Small intestine (tissue), 7 donors: ENCODE data around the gene ZNF438. TPM values are rescaled to one million over a fixed set of nuclear protein-coding genes. Genes with fewer than 3 reads are reported as not detected.

Source experiments
- DNase-seq, 2 donors: peaks; one replicate each; pipeline versions ENCODE4 v3.0.0 to v3.0.0-alpha.2; 2013
- FAIRE-seq: peaks from 2 replicates; lab custom pipeline; 2012; peaks lifted over from hg19 to GRCh38; lab: Jason Lieb, UNC
- H3K27ac ChIP-seq, 3 donors: one replicate each; pipeline ENCODE4 v1.5.1; 2013; ENCODE audit warnings: low read length in 2 of 3, mild to moderate bottlenecking in 2 of 3, control low read depth in 1 of 3, inconsistent platforms in 1 of 3, low read depth in 1 of 3, moderate library complexity in 1 of 3
- H3K27me3 ChIP-seq, 3 donors: one replicate each; pipeline ENCODE4 v1.6.1; 2013; ENCODE audit warnings: low read length in 3 of 3, inconsistent platforms in 1 of 3; ENCODE audit not compliant: control insufficient read depth in 3 of 3, insufficient read depth in 3 of 3
- H3K36me3 ChIP-seq, 3 donors: one replicate each; pipeline ENCODE4 v1.6.1; 2013; ENCODE audit warnings: low read length in 3 of 3, inconsistent platforms in 1 of 3, low read depth in 1 of 3, mild to moderate bottlenecking in 1 of 3, moderate library complexity in 1 of 3; ENCODE audit not compliant: control insufficient read depth in 3 of 3, insufficient read depth in 2 of 3
- H3K4me1 ChIP-seq, 3 donors: one replicate each; pipeline ENCODE4 v1.6.1; 2013; ENCODE audit warnings: low read length in 2 of 3, inconsistent platforms in 1 of 3, low read depth in 1 of 3, mild to moderate bottlenecking in 1 of 3, moderate library complexity in 1 of 3; ENCODE audit not compliant: control insufficient read depth in 3 of 3, insufficient read depth in 2 of 3
- H3K4me3 ChIP-seq, 3 donors: one replicate each; pipeline ENCODE4 v1.5.1; 2013; ENCODE audit warnings: low read length in 3 of 3, control low read depth in 1 of 3, inconsistent platforms in 1 of 3, low read depth in 1 of 3, mild to moderate bottlenecking in 1 of 3, moderate library complexity in 1 of 3
- H3K9me3 ChIP-seq, 2 donors: one replicate each; pipeline ENCODE4 v1.6.1; 2013; ENCODE audit warnings: low read depth in 1 of 2, low read length in 1 of 2; ENCODE audit not compliant: control insufficient read depth in 2 of 2, insufficient read depth in 1 of 2
- WGBS, 3 donors: extraction: QIAGEN DNeasy Blood & Tissue Kit; methylation state at CpG; one replicate each; pipeline ENCODE4 v1.1.7; 2013; 5-methylcytosine and 5-hydroxymethylcytosine counted together
- polyA plus RNA-seq, 4 donors: library from polyadenylated mRNA; stranded (reverse) in 3 of 4; unstranded in 1 of 4; fragments of 200-250 nt in 3 of 4; fragments of 120-200 nt in 1 of 4; gene quantifications; one replicate each; pipeline versions ENCODE4 v1.2.1 to v1.2.3, GENCODE V29; 2013
- donor health status: healthy with polysubstance abuse.
- donor health status: control.
- donor health status: control.
- donor health status: Bipolar disorder and iron deficiency.
- donor health status: healthy.

ZNF438 gene
- polyA plus RNA-seq, 4 donors, result 4.1 to 6.4 (median 5.5) TPM

DNA sequence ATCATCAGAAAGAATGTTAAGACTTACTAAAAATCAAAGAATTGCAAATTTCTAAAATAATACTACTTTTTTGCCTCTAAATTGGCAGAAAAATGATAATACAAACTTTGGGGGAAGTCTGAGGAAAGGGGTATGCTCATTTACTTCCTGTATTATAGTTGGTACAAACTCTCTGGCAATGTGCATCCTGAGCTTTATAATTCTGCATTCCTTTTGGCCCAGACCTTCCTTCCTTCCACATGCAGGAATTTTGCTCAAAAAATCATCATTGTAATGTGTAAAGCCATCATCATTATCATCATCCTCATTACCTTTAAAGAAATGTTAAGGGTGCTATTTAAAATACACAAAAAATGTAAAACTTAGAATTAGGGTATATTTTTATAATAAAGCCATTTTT is 148.5 kb downstream of the ZNF438 start:
- Histone ChIP-seq H3K27me3 (no peaks in the 10 kb centered on the region), H3K36me3 (no peaks in the 10 kb centered on the region), H3K27ac (no peak overlapping the region), H3K4me1 (no peaks in the 10 kb centered on the region), H3K4me3 (no peak overlapping the region), H3K9me3 (peaks cover 0 to 2% of the 10 kb centered on the region in 2 donors)
- DNase-seq (no peak), FAIRE-seq (no peak)

DNA sequence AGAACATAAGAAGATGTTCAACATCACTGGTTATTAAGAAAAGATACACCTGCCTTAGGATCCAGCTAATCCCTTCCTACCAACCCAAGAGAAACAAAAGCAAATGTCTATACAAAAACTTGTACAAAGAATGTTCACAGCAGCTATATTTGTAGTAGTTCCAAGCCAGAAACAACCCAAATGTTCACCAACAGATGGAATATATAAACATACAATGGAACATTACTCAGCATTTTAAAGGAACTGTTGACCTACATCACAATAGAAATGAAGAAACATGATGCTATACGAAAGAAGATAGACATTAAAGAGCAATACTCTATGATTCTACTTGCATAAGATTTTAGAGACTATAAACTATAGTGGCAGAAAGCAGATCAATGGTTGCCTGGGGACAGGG is 149.4 kb downstream of the ZNF438 start:
- Histone ChIP-seq H3K36me3 (no peaks in the 10 kb centered on the region), H3K9me3 (peaks cover 0 to 2% of the 10 kb centered on the region in 2 donors), H3K27me3 (no peaks in the 10 kb centered on the region), H3K27ac (no peak overlapping the region), H3K4me1 (no peaks in the 10 kb centered on the region), H3K4me3 (no peak overlapping the region)
- DNase-seq (no peak), FAIRE-seq (no peak)
- whole genome bisulfite sequencing, 3 donors, result 0 to 55% (median 27%) methylated on average over 1 of the region's 1 CpG

DNA sequence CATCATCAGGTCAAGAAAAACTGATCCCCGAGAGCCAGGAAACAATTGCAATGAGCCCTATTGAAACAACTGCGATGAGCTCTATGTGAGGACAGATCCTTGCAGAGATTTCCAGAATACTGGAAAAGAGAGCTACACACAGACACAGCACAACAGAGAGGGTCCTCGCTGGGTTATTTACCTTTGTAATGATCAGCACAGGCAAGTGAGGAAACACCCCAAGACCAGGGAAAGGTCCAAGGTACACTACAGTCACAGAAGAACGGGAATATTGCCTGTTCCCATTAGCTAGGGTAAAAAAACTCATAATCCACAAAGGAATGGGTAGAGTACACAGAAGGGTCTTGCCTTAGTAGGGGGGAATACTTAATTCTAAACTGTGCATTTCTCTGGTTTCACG is 152.7 kb downstream of the ZNF438 start:
- no peak for FAIRE-seq
- no peak for DNase-seq
- WGBS, 3 donors, result 80 to 91% (median 89%) methylated on average over 5 of the region's 5 CpGs
- no peaks in the 10 kb centered on the region for H3K4me1 ChIP-seq
- no peaks in the 10 kb centered on the region for H3K27me3 ChIP-seq
- peaks cover 0 to 2% (median 2%) of the 10 kb centered on the region in 3 donors for H3K36me3 ChIP-seq
- H3K9me3 ChIP-seq, result peaks cover 0 to 2% of the 10 kb centered on the region in 2 donors
- H3K27ac ChIP-seq, result no peak overlapping the region
- no peak overlapping the region for H3K4me3 ChIP-seq

DNA sequence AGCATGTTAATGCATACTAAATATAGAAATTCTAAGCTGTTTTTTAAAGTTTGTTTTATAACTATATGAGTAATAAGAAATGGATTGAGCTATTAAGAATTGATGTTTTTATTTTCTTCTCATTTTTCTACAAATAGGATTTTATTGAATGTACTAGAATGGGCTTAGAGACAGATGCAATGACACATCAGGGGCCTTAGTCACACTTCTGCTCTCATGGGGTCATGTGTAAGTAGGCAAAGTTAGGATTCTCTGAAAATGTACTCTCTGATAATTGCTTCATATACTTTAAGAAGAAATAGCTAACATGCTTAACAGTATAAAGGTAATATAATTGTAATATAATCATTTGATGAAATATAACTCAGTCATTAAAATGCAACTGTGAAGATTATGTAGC is 154.6 kb downstream of the ZNF438 start:
- peaks cover 0 to 2% of the 10 kb centered on the region in 2 donors for H3K9me3 ChIP-seq
- no peaks in the 10 kb centered on the region for H3K4me1 ChIP-seq
- no peak overlapping the region for H3K4me3 ChIP-seq
- no peak overlapping the region for H3K27ac ChIP-seq
- no peaks in the 10 kb centered on the region for H3K27me3 ChIP-seq
- no peak for FAIRE-seq
- peaks cover 0 to 2% (median 2%) of the 10 kb centered on the region in 3 donors for H3K36me3 ChIP-seq
- DNase-seq, result no peak

DNA sequence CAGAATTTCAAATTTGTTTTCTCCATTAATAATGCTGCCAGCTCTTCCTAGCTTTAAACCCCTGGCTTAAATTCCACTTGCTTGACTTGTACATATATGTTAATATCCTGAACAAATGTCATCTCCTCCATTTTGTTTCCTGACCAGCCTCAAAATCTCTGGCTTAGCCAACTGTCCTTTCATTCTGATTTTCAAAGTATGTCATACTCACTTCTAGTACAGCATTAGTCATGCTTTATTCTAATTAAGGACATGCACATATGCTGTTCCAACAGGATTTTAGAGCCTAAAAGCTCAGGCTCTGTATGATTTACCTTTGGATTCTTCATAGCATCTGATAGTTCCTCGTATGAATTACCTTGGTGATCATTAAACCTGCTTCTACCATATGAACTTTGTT is 158.3 kb downstream of the ZNF438 start:
- H3K4me1 ChIP-seq, result no peaks in the 10 kb centered on the region
- H3K27ac ChIP-seq, result no peak overlapping the region
- H3K4me3 ChIP-seq, result no peak overlapping the region
- FAIRE-seq (no peak), DNase-seq (no peak)
- H3K27me3 ChIP-seq, result no peaks in the 10 kb centered on the region
- WGBS, 3 donors, result 43 to 81% (median 67%) methylated on average over 1 of the region's 1 CpG
- peaks cover 0 to 2% (median 2%) of the 10 kb centered on the region in 3 donors for H3K36me3 ChIP-seq
- H3K9me3 ChIP-seq, result no peaks in the 10 kb centered on the region

DNA sequence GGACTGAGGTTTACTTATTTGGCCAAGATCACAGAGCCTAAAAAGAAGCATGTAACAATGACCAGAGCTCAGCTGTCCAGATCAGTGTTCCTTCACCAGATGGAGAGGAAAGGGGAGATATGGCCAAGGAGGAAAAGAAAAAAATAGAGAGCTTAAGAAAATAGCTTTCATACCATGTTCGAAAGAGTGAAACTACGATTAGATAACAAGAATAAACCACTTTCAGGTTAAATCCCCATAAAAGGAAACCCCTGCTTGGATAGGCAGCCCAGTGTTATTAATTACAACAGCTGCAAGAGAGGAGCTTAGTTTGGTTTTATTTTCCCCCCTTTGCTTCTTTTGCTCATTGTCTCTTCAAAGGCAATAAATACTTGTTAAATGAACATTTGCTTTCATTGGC is 160.8 kb downstream of the ZNF438 start:
- no peak overlapping the region for H3K27ac ChIP-seq
- FAIRE-seq, result no peak

DNA sequence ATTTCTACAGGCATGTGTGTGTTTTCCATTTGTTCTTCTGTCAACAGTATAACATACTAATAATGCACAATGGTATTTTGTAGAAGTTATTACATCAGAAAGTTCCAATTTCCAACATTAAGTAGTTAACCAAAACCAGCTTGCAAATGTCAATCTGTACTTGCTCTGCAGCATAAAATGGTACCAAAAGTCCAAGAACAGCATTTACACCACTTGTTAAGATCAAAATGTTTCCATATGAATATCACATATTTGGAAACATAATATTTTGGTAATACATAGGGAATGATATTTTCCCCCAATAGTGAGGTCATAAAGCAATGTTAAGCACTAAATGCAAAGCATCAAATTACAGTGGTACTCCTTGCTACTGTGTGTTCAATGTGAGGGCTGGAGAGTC is 162.1 kb downstream of the ZNF438 start:
- no peaks in the 10 kb centered on the region for H3K36me3 ChIP-seq
- FAIRE-seq, result no peak
- DNase-seq, result no peak

More for the DNA sequence above, 160.8 kb downstream of the ZNF438 start:
- no peak for DNase-seq
- Histone ChIP-seq H3K4me1 (no peaks in the 10 kb centered on the region), H3K27me3 (no peaks in the 10 kb centered on the region), H3K4me3 (no peak overlapping the region), H3K36me3 (peaks cover 0 to 2% (median 2%) of the 10 kb centered on the region in 3 donors), H3K9me3 (no peaks in the 10 kb centered on the region)
- 70 to 91% (median 91%) methylated on average over 2 of the region's 2 CpGs for WGBS, 3 donors

DNA sequence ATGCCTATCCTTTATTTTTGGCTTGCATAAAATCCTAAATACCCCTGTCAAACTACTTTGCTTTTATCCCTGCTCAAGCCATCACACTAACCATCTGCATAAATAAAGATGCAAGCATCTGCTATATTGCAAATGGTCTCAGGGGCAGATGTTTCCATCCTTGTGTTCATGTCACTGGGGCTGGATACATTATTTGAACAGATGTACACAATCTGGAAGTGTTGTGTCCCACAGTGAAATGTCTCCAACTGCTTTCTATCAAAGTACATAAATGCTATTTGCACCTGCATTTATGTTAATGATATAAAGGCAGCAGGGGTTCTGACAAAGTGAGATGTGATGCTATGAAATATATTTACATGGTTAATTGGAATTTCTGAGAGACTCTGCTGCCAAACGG is 163.1 kb downstream of the ZNF438 start:
- FAIRE-seq, result no peak
- Histone ChIP-seq H3K27me3 (no peaks in the 10 kb centered on the region), H3K4me1 (no peaks in the 10 kb centered on the region), H3K9me3 (no peaks in the 10 kb centered on the region), H3K4me3 (no peak overlapping the region), H3K27ac (no peak overlapping the region), H3K36me3 (no peaks in the 10 kb centered on the region)
- 80 to 88% (median 83%) methylated on average over 1 of the region's 1 CpG for WGBS, 3 donors
- no peak for DNase-seq

More for the DNA sequence above, 162.1 kb downstream of the ZNF438 start:
- no peaks in the 10 kb centered on the region for H3K9me3 ChIP-seq
- no peak overlapping the region for H3K27ac ChIP-seq
- no peaks in the 10 kb centered on the region for H3K27me3 ChIP-seq
- no peaks in the 10 kb centered on the region for H3K4me1 ChIP-seq
- H3K4me3 ChIP-seq, result no peak overlapping the region

DNA sequence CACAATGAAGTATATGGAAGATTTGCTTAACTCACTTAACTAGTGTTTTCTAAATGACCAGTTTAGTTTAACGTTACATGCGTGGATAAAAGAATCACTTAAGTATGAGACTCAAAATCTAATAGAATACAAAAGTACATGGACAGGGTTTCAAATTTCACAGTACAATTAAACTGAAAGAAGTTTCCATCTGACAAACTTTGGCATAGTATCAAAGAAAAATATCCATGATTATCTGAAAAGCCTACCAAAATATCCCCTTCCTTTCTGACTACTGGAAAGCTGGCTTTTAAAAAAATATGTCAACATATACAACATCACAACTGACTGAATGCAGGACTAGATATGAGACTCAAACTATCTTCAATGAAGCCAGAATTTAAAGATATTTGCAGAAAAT is 164.8 kb downstream of the ZNF438 start:
- no peaks in the 10 kb centered on the region for H3K9me3 ChIP-seq
- FAIRE-seq (no peak), DNase-seq (no peak)
- WGBS, 3 donors, result 90 to 100% (median 95%) methylated on average over 2 of the region's 2 CpGs
- no peaks in the 10 kb centered on the region for H3K27me3 ChIP-seq
- no peaks in the 10 kb centered on the region for H3K36me3 ChIP-seq
- no peak overlapping the region for H3K27ac ChIP-seq
- H3K4me3 ChIP-seq, result no peak overlapping the region
- H3K4me1 ChIP-seq, result no peaks in the 10 kb centered on the region
